GM23338 (cell line): ENCODE results near the gene GRID2. TPM values are rescaled to one million over a fixed set of nuclear protein-coding genes. Genes with fewer than 3 reads are reported as not detected.

Experiments
- ATAC-seq: fragments of 200-7000 bp; cut with Tn5 transposase; 3 replicates; pipeline ENCODE4 v1.9.1; 2020
- DNase-seq: peaks from one replicate; pipeline ENCODE4 v3.0.0-alpha.2; 2015; ENCODE audit warnings: low spot score
- H2AFZ ChIP-seq: fragments of 200-600 bp; sonication (generic); 2 replicates; pipeline ENCODE4 v1.8.0; 2016; ENCODE audit warnings: antibody characterized with exemption, mild to moderate bottlenecking, moderate library complexity
- H3F3A ChIP-seq: fragments of 200-600 bp; sonication (generic); replicated peaks from 2 replicates; pipeline ENCODE4 v1.8.0; 2017; ENCODE audit warnings: antibody characterized with exemption, mixed run types, low read depth
- H3K27ac ChIP-seq: fragments of 200-600 bp; sonication (generic); 2 replicates; pipeline ENCODE4 v1.6.1; 2016; ENCODE audit warnings: low read depth
- H3K27me3 ChIP-seq: fragments of 200-600 bp; sonication (generic); 2 replicates; pipeline ENCODE4 v1.8.0; 2016; ENCODE audit warnings: mild to moderate bottlenecking, mixed run types, moderate library complexity; ENCODE audit not compliant: insufficient read depth
- H3K36me3 ChIP-seq: fragments of 200-600 bp; sonication (generic); 2 replicates; pipeline ENCODE4 v1.8.0; 2016; ENCODE audit warnings: mild to moderate bottlenecking; ENCODE audit not compliant: insufficient read depth
- H3K4me1 ChIP-seq: fragments of 200-600 bp; sonication (generic); 2 replicates; pipeline ENCODE4 v1.8.0; 2016; ENCODE audit warnings: mild to moderate bottlenecking, moderate library complexity; ENCODE audit not compliant: insufficient read depth
- H3K4me2 ChIP-seq: fragments of 200-600 bp; sonication (generic); 2 replicates; pipeline ENCODE4 v1.7.1; 2017; ENCODE audit warnings: mixed run types
- H3K4me3 ChIP-seq: fragments of 200-600 bp; sonication (generic); 2 replicates; pipeline ENCODE4 v1.6.1; 2016; ENCODE audit warnings: mixed run types
- H3K79me2 ChIP-seq: fragments of 200-600 bp; sonication (generic); replicated peaks from 2 replicates; pipeline ENCODE4 v1.8.0; 2017; ENCODE audit warnings: mild to moderate bottlenecking; ENCODE audit not compliant: insufficient read depth
- H3K9me2 ChIP-seq: fragments of 200-600 bp; sonication (generic); 2 replicates; pipeline ENCODE4 v1.8.0; 2017; ENCODE audit not compliant: insufficient read depth
- H4K20me1 ChIP-seq: fragments of 200-600 bp; sonication (generic); replicated peaks from 2 replicates; pipeline ENCODE4 v1.8.0; 2017; ENCODE audit warnings: mild to moderate bottlenecking; ENCODE audit not compliant: insufficient read depth
- H3K27ac Mint-ChIP-seq: 2 replicates; pipeline ENCODE4 v1.8.0; 2020; ENCODE audit warnings: inconsistent platforms, mild to moderate bottlenecking, moderate library complexity, mixed read lengths
- H3K27me3 Mint-ChIP-seq: 3 replicates; pipeline ENCODE4 v1.8.0; 2022; ENCODE audit warnings: low read depth, mild to moderate bottlenecking, moderate library complexity, mixed read lengths, inconsistent platforms; ENCODE audit not compliant: insufficient read depth, poor library complexity
- H3K36me3 Mint-ChIP-seq: 3 replicates; pipeline ENCODE4 v1.8.0; 2021; ENCODE audit warnings: low read depth, mild to moderate bottlenecking, inconsistent platforms, moderate library complexity, mixed read lengths
- H3K4me1 Mint-ChIP-seq: 3 replicates; pipeline ENCODE4 v1.8.0; 2020; ENCODE audit warnings: mild to moderate bottlenecking, inconsistent platforms, mixed read lengths
- H3K4me3 Mint-ChIP-seq: 3 replicates; pipeline ENCODE4 v1.8.0; 2021; ENCODE audit warnings: moderate library complexity, mild to moderate bottlenecking, inconsistent platforms, mixed read lengths
- H3K9me3 Mint-ChIP-seq: 3 replicates; pipeline ENCODE4 v1.8.0; 2020; ENCODE audit warnings: moderate library complexity, mild to moderate bottlenecking, inconsistent platforms, mixed read lengths
- EZH2 ChIP-seq: fragments of 200-600 bp; sonication (generic); IDR thresholded peaks from one replicate; pipeline ENCODE4 v1.8.0; 2017; ENCODE audit warnings: antibody characterized with exemption, mild to moderate bottlenecking, low read depth; ENCODE audit not compliant: unreplicated experiment
- JUNB ChIP-seq: IDR thresholded peaks from one replicate; pipeline ENCODE4 v1.6.1; 2016; ENCODE audit warnings: antibody characterized with exemption; ENCODE audit not compliant: unreplicated experiment
- polyA plus RNA-seq: library from polyadenylated mRNA; unstranded; fragments of >200 nt; fragmentation: Nextera tagmentation; extraction: Ambion mirVana; gene quantifications from 2 replicates; pipeline ENCODE4 v1.2.1, GENCODE V29; 2016
- total RNA-seq: library from RNA; depleted of rRNA; stranded (reverse); fragments of >200 nt; shearing (Covaris generic); gene quantifications from 2 replicates; pipeline ENCODE4 v1.2.3, GENCODE V29; 2014
- TF ChIP-seq, protein P1 (sequence below): fragments of 250-450 bp; sonication (Bioruptor Pico); IDR thresholded peaks from 2 replicates; pipeline ENCODE4 v1.5.0; 2020; ENCODE audit warnings: mild to moderate bottlenecking, moderate library complexity
- TF ChIP-seq, protein P2 (sequence below): IDR thresholded peaks from one replicate; pipeline ENCODE4 v1.6.1; 2018; ENCODE audit warnings: antibody characterized with exemption; ENCODE audit not compliant: unreplicated experiment

Gene GRID2
- total and polyA plus RNA-seq, 2 experiments from 2014 or later = 19.9 to 65.4 TPM

DNA sequence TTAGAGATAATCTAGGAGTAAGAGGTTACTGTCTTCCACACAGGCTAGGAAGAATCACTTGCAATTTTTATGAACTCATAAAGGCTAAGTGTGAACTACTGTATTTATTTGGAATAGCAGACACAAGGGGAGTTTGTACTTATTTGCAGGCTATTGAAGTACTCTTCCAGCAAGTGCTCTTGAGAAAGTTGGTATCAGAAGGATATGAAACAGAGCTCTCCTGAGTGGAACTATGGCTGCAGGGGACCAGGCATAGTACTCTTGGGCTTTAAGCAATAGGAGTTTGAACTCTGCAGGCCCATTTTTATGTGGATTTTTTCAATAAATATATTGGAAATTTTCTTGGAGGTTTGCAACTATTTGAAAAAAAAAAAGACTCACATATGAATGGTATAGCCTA, 768.5 kb downstream of the GRID2 start:
- no peaks in the 10 kb centered on the region for H3K27me3 ChIP-seq
- no peak overlapping the region for H2AFZ ChIP-seq
- no peaks in the 10 kb centered on the region for H3K9me3 Mint-ChIP-seq
- no peaks in the 10 kb centered on the region for H4K20me1 ChIP-seq
- H3K4me3 Mint-ChIP-seq = no peak overlapping the region
- H3K79me2 ChIP-seq = no peaks in the 10 kb centered on the region
- no peaks in the 10 kb centered on the region for H3K36me3 ChIP-seq
- DNase-seq (no peak), ATAC-seq (no peak)
- no peaks in the 10 kb centered on the region for H3K9me2 ChIP-seq
- peaks cover 17% of the 10 kb centered on the region for H3K4me1 Mint-ChIP-seq
- no peak overlapping the region for H3K4me2 ChIP-seq
- no peak overlapping the region for H3K4me3 ChIP-seq
- peaks cover 6% of the 10 kb centered on the region for H3K27me3 Mint-ChIP-seq
- H3F3A ChIP-seq = no peaks in the 10 kb centered on the region
- H3K36me3 Mint-ChIP-seq = no peaks in the 10 kb centered on the region; the same call in 2 of the 3 replicates
- TF ChIP-seq, protein P1, sequence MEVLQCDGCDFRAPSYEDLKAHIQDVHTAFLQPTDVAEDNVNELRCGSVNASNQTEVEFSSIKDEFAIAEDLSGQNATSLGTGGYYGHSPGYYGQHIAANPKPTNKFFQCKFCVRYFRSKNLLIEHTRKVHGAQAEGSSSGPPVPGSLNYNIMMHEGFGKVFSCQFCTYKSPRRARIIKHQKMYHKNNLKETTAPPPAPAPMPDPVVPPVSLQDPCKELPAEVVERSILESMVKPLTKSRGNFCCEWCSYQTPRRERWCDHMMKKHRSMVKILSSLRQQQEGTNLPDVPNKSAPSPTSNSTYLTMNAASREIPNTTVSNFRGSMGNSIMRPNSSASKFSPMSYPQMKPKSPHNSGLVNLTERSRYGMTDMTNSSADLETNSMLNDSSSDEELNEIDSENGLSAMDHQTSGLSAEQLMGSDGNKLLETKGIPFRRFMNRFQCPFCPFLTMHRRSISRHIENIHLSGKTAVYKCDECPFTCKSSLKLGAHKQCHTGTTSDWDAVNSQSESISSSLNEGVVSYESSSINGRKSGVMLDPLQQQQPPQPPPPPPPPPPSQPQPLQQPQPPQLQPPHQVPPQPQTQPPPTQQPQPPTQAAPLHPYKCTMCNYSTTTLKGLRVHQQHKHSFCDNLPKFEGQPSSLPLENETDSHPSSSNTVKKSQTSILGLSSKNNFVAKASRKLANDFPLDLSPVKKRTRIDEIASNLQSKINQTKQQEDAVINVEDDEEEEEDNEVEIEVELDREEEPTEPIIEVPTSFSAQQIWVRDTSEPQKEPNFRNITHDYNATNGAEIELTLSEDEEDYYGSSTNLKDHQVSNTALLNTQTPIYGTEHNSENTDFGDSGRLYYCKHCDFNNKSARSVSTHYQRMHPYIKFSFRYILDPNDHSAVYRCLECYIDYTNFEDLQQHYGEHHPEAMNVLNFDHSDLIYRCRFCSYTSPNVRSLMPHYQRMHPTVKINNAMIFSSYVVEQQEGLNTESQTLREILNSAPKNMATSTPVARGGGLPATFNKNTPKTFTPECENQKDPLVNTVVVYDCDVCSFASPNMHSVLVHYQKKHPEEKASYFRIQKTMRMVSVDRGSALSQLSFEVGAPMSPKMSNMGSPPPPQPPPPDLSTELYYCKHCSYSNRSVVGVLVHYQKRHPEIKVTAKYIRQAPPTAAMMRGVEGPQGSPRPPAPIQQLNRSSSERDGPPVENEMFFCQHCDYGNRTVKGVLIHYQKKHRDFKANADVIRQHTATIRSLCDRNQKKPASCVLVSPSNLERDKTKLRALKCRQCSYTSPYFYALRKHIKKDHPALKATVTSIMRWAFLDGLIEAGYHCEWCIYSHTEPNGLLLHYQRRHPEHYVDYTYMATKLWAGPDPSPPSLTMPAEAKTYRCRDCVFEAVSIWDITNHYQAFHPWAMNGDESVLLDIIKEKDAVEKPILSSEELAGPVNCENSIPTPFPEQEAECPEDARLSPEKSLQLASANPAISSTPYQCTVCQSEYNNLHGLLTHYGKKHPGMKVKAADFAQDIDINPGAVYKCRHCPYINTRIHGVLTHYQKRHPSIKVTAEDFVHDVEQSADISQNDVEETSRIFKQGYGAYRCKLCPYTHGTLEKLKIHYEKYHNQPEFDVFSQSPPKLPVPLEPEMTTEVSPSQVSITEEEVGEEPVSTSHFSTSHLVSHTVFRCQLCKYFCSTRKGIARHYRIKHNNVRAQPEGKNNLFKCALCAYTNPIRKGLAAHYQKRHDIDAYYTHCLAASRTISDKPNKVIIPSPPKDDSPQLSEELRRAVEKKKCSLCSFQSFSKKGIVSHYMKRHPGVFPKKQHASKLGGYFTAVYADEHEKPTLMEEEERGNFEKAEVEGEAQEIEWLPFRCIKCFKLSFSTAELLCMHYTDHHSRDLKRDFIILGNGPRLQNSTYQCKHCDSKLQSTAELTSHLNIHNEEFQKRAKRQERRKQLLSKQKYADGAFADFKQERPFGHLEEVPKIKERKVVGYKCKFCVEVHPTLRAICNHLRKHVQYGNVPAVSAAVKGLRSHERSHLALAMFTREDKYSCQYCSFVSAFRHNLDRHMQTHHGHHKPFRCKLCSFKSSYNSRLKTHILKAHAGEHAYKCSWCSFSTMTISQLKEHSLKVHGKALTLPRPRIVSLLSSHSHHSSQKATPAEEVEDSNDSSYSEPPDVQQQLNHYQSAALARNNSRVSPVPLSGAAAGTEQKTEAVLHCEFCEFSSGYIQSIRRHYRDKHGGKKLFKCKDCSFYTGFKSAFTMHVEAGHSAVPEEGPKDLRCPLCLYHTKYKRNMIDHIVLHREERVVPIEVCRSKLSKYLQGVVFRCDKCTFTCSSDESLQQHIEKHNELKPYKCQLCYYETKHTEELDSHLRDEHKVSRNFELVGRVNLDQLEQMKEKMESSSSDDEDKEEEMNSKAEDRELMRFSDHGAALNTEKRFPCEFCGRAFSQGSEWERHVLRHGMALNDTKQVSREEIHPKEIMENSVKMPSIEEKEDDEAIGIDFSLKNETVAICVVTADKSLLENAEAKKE (CRISPR knock-in tag) = no peak
- no peak overlapping the region for H3K27ac Mint-ChIP-seq
- H3K4me1 ChIP-seq = no peaks in the 10 kb centered on the region
- H3K27ac ChIP-seq = no peak overlapping the region

DNA sequence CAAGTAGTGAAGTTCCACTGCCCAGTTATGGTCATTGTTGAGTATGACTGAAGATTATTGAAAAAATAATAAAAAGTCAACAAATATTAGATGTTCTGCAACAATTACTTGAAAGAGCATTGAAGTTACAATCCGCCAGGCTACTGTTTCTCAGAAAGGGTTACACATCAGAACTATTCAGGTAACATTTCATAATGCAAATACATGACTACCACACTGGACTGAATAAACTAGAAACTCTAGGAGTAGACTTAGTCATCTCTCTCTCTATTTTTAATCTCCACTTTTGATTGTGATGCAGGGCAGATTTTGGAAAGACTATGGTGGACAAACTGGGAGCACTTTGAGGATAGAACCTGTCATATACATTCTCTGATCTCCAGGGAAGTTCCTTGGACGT, 776.5 kb downstream of the GRID2 start:
- no peaks in the 10 kb centered on the region for H3K9me2 ChIP-seq
- peaks cover 16% of the 10 kb centered on the region for H3K4me1 ChIP-seq
- Mint-ChIP-seq H3K4me1 (peaks cover 28% of the 10 kb centered on the region), H3K4me3 (no peak overlapping the region), H3K27ac (no peak overlapping the region), H3K27me3 (peaks cover 6% of the 10 kb centered on the region), H3K9me3 (no peaks in the 10 kb centered on the region), H3K36me3 (no peaks in the 10 kb centered on the region; the same call in 1 of the 3 replicates)
- TF ChIP-seq, protein P2, sequence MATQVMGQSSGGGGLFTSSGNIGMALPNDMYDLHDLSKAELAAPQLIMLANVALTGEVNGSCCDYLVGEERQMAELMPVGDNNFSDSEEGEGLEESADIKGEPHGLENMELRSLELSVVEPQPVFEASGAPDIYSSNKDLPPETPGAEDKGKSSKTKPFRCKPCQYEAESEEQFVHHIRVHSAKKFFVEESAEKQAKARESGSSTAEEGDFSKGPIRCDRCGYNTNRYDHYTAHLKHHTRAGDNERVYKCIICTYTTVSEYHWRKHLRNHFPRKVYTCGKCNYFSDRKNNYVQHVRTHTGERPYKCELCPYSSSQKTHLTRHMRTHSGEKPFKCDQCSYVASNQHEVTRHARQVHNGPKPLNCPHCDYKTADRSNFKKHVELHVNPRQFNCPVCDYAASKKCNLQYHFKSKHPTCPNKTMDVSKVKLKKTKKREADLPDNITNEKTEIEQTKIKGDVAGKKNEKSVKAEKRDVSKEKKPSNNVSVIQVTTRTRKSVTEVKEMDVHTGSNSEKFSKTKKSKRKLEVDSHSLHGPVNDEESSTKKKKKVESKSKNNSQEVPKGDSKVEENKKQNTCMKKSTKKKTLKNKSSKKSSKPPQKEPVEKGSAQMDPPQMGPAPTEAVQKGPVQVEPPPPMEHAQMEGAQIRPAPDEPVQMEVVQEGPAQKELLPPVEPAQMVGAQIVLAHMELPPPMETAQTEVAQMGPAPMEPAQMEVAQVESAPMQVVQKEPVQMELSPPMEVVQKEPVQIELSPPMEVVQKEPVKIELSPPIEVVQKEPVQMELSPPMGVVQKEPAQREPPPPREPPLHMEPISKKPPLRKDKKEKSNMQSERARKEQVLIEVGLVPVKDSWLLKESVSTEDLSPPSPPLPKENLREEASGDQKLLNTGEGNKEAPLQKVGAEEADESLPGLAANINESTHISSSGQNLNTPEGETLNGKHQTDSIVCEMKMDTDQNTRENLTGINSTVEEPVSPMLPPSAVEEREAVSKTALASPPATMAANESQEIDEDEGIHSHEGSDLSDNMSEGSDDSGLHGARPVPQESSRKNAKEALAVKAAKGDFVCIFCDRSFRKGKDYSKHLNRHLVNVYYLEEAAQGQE = no peak
- TF ChIP-seq EZH2 = no peak
- no peak for TF ChIP-seq JUNB
- ATAC-seq (no peak), DNase-seq (no peak)
- H3K27me3 ChIP-seq = no peaks in the 10 kb centered on the region
- H3K27ac ChIP-seq = no peak overlapping the region
- no peaks in the 10 kb centered on the region for H4K20me1 ChIP-seq
- H3K4me2 ChIP-seq = no peak overlapping the region
- H3F3A ChIP-seq = no peaks in the 10 kb centered on the region
- H2AFZ ChIP-seq = no peak overlapping the region
- H3K4me3 ChIP-seq = no peak overlapping the region
- no peaks in the 10 kb centered on the region for H3K79me2 ChIP-seq
- H3K36me3 ChIP-seq = no peaks in the 10 kb centered on the region
